Large intestine (tissue), 3 donors: ENCODE results near the gene SHB. TPM values are rescaled to one million over a fixed set of nuclear protein-coding genes. Genes with fewer than 3 reads are reported as not detected.

ENCODE experiments used
- DNase-seq, 2 donors: peaks; one replicate each; pipeline versions ENCODE4 v3.0.0 to v3.0.0-alpha.2; 2013
- H3K27ac ChIP-seq: one replicate; pipeline ENCODE4 v1.5.1; 2013; ENCODE audit warnings: low read length
- H3K27me3 ChIP-seq: 2 replicates; pipeline ENCODE4 v1.6.1; 2013; ENCODE audit warnings: low read length; ENCODE audit not compliant: control insufficient read depth, insufficient read depth
- H3K36me3 ChIP-seq: 2 replicates; pipeline ENCODE4 v1.6.1; 2013; ENCODE audit warnings: low read length; ENCODE audit not compliant: control insufficient read depth, insufficient read depth
- H3K4me1 ChIP-seq: one replicate; pipeline ENCODE4 v1.6.1; 2013; ENCODE audit warnings: low read length; ENCODE audit not compliant: control insufficient read depth, insufficient read depth
- H3K4me3 ChIP-seq: one replicate; pipeline ENCODE4 v1.5.1; 2013; ENCODE audit warnings: low read length
- H3K9me3 ChIP-seq: one replicate; pipeline ENCODE4 v1.6.1; 2013; ENCODE audit warnings: mild to moderate bottlenecking, low read depth, low read length, moderate library complexity; ENCODE audit not compliant: control insufficient read depth
- WGBS: methylation state at CpG from one replicate; pipeline ENCODE4 v1.1.5; 2013; ENCODE audit warnings: low lambda C conversion rate; ENCODE audit not compliant: insufficient coverage; 5-methylcytosine and 5-hydroxymethylcytosine counted together
- polyA plus RNA-seq: library from polyadenylated mRNA; unstranded; fragments of 120-200 nt; gene quantifications from one replicate; pipeline ENCODE4 v1.2.1, GENCODE V29; 2013

SHB gene
- polyA plus RNA-seq, 1 donor: 17.8 TPM

GRCh38 chr9:37927601-37928551, 141.2 kb downstream of the SHB start:
- DNase-seq: peak; percentile 62 to 81
- 43% methylated on average over 5 of the region's 13 CpGs for WGBS

DNA sequence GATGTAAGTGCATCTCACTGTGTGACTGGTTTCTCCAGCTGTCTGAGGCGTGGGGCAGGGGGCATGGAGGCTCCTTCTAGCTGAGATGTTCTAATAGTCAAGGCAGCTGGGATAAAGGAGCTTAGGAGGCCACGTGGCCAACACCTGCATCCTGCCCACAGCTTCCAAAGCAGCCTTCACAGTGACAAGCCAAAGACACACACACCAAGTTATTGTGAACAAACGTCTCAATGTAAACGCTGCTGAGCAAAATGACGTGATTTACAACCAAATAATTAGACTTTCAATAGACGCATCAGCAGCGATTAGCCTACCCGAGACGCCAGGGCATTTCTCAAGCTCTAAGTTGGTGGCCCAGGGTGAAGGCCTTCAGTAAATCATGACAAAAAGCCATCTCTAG, 141.9 kb downstream of the SHB start:
- H3K27ac ChIP-seq: peak overlapping the region; percentile 7
- peak in 1 of 2 donors; percentile 54 for DNase-seq
- H3K36me3 ChIP-seq: peaks cover 20% of the 10 kb centered on the region
- no peak overlapping the region for H3K4me3 ChIP-seq
- H3K27me3 ChIP-seq: no peaks in the 10 kb centered on the region
- H3K4me1 ChIP-seq: peaks cover 36% of the 10 kb centered on the region
- H3K9me3 ChIP-seq: no peaks in the 10 kb centered on the region
- no CpG with 5 or more reads among the region's 9 CpGs for WGBS

More at GRCh38 chr9:37927601-37928551, 141.2 kb downstream of the SHB start:
- H3K4me1 ChIP-seq: peaks cover 28% of the 10 kb centered on the region
- no peak overlapping the region for H3K4me3 ChIP-seq
- H3K9me3 ChIP-seq: no peaks in the 10 kb centered on the region
- H3K36me3 ChIP-seq: peaks cover 20% of the 10 kb centered on the region
- peak overlapping the region; percentile 13 for H3K27ac ChIP-seq
- no peaks in the 10 kb centered on the region for H3K27me3 ChIP-seq

GRCh38 chr9:37926737-37927118, 142.3 kb downstream of the SHB start:
- H3K36me3 ChIP-seq: peaks cover 24% of the 10 kb centered on the region
- no CpG with 5 or more reads among the region's 1 CpG for WGBS
- H3K9me3 ChIP-seq: no peaks in the 10 kb centered on the region
- H3K4me3 ChIP-seq: no peak overlapping the region
- H3K4me1 ChIP-seq: peaks cover 36% of the 10 kb centered on the region
- no peaks in the 10 kb centered on the region for H3K27me3 ChIP-seq
- H3K27ac ChIP-seq: no peak overlapping the region
- DNase-seq: no peak

DNA sequence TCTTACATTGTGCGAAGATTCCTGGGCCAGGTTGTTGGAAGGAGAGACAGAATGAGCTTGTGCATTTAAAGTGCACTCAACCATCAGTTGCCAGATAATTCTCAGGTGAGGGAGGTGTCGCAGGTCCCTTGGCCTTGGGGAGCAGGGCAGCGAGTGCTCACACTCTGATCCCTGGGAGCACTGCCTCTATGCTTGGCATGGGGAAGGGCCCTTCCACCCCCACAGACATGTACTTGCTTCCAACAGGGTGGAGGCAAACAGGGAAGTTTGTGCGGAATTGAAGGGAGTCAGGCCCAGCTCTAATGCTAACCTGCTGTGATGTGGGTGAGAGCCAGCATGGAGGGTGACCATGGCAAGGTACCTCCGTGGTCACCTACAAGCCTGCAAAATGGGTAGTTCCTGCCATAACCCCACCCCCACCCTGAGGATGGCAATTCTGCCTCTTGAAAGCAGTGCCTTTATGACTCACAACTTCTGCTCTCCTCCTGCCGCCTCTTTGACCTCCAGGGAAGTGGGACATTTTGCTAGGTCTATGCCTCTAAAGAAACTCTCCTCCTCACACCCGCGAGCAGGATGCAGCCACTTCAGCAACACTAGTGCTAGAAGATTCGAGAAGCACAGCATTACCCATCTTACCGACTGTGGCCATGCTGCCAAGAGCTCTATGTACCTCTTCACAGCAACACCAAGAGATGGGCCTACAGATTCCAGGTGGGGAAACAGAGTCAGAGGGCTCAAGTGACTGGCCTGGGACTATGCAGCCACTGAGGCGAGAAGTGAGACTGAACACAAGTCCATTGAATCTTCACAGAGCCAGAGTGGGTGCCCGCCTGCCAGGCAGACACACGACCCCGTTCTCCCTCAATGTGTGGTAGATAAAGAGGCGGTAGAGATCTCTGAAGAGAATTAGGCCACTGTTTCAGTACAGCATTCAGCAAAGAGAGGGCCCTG, 143.0 kb downstream of the SHB start:
- H3K36me3 ChIP-seq: peaks cover 26% of the 10 kb centered on the region
- no peak overlapping the region for H3K4me3 ChIP-seq
- H3K27ac ChIP-seq: no peak overlapping the region
- WGBS: no CpG with 5 or more reads among the region's 15 CpGs
- no peak for DNase-seq
- no peaks in the 10 kb centered on the region for H3K27me3 ChIP-seq
- H3K4me1 ChIP-seq: peaks cover 36% of the 10 kb centered on the region
- no peaks in the 10 kb centered on the region for H3K9me3 ChIP-seq

DNA sequence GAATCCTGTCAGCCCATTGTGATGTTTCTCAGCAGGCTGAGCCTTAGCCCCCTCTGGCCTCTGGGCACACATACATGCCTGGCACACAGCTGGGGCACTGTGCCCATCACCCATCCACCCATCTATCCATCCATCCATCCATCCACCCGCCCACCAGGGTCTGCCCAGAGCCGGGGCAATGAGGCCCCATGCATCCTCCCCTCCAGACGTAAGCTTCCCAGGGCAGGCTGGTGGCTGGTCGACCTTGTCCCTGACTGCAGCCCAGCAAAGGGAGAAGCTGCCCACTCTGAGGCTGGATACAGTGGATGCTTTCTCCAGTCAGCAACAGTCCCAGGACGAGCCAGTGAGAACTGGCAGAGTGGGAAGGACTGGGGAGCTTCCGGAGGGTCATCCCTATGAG, 144.0 kb downstream of the SHB start:
- H3K27ac ChIP-seq: no peak overlapping the region
- no peak for DNase-seq
- no peak overlapping the region for H3K4me3 ChIP-seq
- no peaks in the 10 kb centered on the region for H3K9me3 ChIP-seq
- no peaks in the 10 kb centered on the region for H3K27me3 ChIP-seq
- peaks cover 27% of the 10 kb centered on the region for H3K36me3 ChIP-seq
- WGBS: no CpG with 5 or more reads among the region's 6 CpGs
- peaks cover 36% of the 10 kb centered on the region for H3K4me1 ChIP-seq

GRCh38 chr9:37924538-37924937, 144.5 kb downstream of the SHB start:
- Histone ChIP-seq H3K27ac (no peak overlapping the region), H3K9me3 (no peaks in the 10 kb centered on the region), H3K27me3 (no peaks in the 10 kb centered on the region), H3K36me3 (peaks cover 28% of the 10 kb centered on the region), H3K4me1 (peaks cover 36% of the 10 kb centered on the region), H3K4me3 (no peak overlapping the region)
- no peak for DNase-seq

GRCh38 chr9:37923796-37924427, 145.1 kb downstream of the SHB start:
- Histone ChIP-seq H3K27me3 (no peaks in the 10 kb centered on the region), H3K9me3 (no peaks in the 10 kb centered on the region), H3K27ac (no peak overlapping the region), H3K4me1 (peaks cover 36% of the 10 kb centered on the region), H3K4me3 (no peak overlapping the region), H3K36me3 (peaks cover 29% of the 10 kb centered on the region)
- DNase-seq: peak in 1 of 2 donors; percentile 49
- WGBS: no CpG with 5 or more reads among the region's 25 CpGs

- Histone ChIP-seq H3K4me3 (no peak overlapping the region), H3K27ac (no peak overlapping the region), H3K36me3 (peaks cover 33% of the 10 kb centered on the region), H3K27me3 (no peaks in the 10 kb centered on the region), H3K9me3 (no peaks in the 10 kb centered on the region), H3K4me1 (peaks cover 32% of the 10 kb centered on the region)
- no CpG with 5 or more reads among the region's 14 CpGs for WGBS
- DNase-seq: no peak
Observed at GRCh38 chr9:37923118-37923795, 145.8 kb downstream of the SHB start.

DNA sequence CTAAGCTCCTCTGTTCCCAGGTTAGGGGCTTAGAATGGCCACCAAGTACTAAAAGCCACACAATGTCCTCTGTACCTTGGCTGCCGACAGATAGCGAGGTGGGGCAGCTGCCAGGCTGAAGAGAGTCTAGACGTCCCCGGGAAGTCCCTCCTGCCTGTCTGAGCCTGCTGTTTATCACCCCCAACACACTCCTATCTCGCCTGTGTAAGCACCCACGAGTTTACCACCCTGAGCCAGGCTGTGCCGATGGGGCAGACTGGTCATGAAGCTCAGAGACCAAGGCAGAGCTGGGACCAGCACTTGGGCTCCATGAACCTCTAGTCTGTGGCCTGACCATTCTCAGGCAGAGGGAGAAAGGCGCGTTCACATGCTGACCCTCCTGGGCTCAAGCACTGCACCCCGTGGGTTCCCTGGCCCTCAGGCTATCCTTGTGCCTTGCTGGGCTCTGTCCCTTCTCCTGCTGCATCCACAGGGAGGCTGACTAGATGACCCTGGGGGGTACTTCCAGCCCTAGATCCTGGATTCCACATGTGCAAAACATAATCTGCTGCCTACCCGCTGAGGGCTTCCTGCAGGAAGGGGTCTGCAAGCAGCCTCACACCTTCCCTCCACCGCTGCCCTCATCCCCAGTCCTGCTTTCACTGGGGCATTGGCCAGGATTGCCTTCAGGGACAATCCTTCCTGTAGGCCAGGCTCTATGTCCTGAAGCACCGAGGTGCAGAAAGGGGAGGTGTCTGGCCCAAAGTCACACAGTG, 146.5 kb downstream of the SHB start:
- Histone ChIP-seq H3K27me3 (no peaks in the 10 kb centered on the region), H3K27ac (no peak overlapping the region), H3K9me3 (no peaks in the 10 kb centered on the region), H3K4me3 (no peak overlapping the region), H3K4me1 (peaks cover 24% of the 10 kb centered on the region), H3K36me3 (peaks cover 40% of the 10 kb centered on the region)
- no CpG with 5 or more reads among the region's 13 CpGs for WGBS
- peak in 1 of 2 donors; percentile 58 for DNase-seq
